Measurements from ENCODE around the gene PRRT3.
"Not testable (repeated sequence)": the region's sequence is repeated elsewhere in the genome, so short reads cannot be mapped to it uniquely, and the experiment has no call there.

Gene PRRT3

DNA sequence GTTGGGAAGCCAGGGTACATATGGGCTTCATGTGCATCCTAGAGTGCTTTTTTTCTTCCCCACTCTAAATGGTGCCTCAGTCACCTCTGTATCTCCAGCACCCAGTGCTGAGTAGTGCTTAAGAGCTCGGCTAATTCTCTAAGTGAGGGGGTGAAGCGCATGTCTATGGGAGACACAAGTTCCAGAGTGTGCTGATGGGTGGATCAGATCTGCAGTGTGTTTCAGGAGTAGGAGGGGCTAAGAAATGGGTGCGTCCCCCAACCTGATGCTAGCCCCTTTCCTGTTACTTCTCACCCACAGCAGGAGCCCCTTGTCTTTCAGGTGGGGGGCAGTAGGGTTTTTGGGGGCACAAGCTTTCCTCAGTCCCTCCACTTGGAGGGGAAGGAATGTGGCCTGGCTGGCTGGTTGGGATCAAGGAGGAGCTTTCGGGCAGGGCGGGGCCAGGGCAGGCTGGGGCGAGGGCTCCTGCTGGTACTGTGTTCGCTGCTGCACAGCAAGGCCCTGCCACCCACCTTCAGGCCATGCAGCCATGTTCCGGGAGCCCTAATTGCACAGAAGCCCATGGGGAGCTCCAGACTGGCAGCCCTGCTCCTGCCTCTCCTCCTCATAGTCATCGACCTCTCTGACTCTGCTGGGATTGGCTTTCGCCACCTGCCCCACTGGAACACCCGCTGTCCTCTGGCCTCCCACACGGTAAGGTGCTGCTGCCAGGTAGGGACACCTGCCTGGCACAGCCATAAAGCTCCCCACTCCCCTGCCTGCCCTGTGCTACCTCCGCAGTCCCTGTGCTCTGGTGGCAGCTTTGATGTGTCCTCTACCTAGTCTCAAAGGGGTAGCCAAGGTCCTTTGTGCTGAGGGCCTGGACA lies 49.6 kb downstream of the PRRT3 start, which contains the start of gene IL17RE:
TSS of gene IL17RE (plus strand) at position 477 of the 866 bp plus-strand sequence. CDS start at position 562, 85 bp downstream.
- no peaks in the 10 kb centered on the region for H3F3A ChIP-seq (ENCODE audit: insufficient read depth, low read length)
- no peaks in the 10 kb centered on the region for H3K9me3 ChIP-seq (ENCODE audit: low read length)
- no peak within 1 kb of the TSS for H3K27ac ChIP-seq (ENCODE audit: low read depth, low read length, poor library complexity, severe bottlenecking)
- H2AFZ ChIP-seq (ENCODE audit: low read length) = no peak within 1 kb of the TSS
- no peak within 1 kb of the TSS for H3K4me3 ChIP-seq (ENCODE audit: low read depth, low read length, poor library complexity, severe bottlenecking)
- H3K9ac ChIP-seq (ENCODE audit: low read length) = no peak within 1 kb of the TSS
- H3K4me2 ChIP-seq (ENCODE audit: low read length) = no peak within 1 kb of the TSS
- H3K4me1 ChIP-seq (ENCODE audit: insufficient read depth, low read length, severe bottlenecking) = no peaks in the 10 kb centered on the region
- H3K36me3 ChIP-seq (ENCODE audit: insufficient read depth, low read length) = peaks cover under 1% of the 10 kb centered on the region; the same call in 1 of the 2 replicates
- H3K9me2 ChIP-seq (ENCODE audit: low read depth, low read length) = no peaks in the 10 kb centered on the region
- TF ChIP-seq, protein P1, sequence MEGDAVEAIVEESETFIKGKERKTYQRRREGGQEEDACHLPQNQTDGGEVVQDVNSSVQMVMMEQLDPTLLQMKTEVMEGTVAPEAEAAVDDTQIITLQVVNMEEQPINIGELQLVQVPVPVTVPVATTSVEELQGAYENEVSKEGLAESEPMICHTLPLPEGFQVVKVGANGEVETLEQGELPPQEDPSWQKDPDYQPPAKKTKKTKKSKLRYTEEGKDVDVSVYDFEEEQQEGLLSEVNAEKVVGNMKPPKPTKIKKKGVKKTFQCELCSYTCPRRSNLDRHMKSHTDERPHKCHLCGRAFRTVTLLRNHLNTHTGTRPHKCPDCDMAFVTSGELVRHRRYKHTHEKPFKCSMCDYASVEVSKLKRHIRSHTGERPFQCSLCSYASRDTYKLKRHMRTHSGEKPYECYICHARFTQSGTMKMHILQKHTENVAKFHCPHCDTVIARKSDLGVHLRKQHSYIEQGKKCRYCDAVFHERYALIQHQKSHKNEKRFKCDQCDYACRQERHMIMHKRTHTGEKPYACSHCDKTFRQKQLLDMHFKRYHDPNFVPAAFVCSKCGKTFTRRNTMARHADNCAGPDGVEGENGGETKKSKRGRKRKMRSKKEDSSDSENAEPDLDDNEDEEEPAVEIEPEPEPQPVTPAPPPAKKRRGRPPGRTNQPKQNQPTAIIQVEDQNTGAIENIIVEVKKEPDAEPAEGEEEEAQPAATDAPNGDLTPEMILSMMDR (IDR thresholded peaks at IDR 0.05; ENCODE audit: low read length) = no peak
- TF ChIP-seq EZH2 (IDR thresholded peaks at IDR 0.05; ENCODE audit: borderline replicate concordance, low read length) = no peak
- no peaks in the 10 kb centered on the region for H3K79me2 ChIP-seq (ENCODE audit: insufficient read depth, low read length)
- no peaks in the 10 kb centered on the region for H4K20me1 ChIP-seq (ENCODE audit: insufficient read depth, low read length)
- 0 out of 2 replicates have a peak, but pooled peaks cover 4% of the 10 kb centered on the region for H3K27me3 ChIP-seq (ENCODE audit: insufficient read depth, low read length)

DNA sequence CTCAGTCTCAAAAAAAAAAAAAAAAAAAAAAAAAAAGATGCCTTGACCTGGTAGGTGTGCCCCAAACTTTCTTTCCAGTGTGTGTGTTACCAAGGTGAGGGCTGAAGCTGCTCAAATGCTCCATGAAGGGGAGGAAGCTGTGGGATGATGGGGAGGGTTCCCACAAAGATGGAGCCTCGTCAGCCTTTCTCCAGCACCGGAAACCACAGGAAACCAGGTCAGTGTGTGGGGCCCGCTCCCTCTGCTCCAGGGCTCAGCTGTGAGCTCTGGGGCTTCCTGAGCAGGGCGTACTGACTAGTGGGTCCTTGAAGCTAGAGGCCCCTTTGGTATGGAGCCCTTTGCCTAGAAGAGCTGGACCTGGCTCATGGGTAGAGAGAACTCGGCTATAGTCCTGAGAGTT lies 50.2 kb downstream of the PRRT3 start:
- no peaks in the 10 kb centered on the region for H4K20me1 ChIP-seq (ENCODE audit: insufficient read depth, low read length)
- no peaks in the 10 kb centered on the region for H3F3A ChIP-seq (ENCODE audit: insufficient read depth, low read length)
- TF ChIP-seq EZH2 (IDR thresholded peaks at IDR 0.05; ENCODE audit: borderline replicate concordance, low read length) = no peak
- TF ChIP-seq, protein P1 (IDR thresholded peaks at IDR 0.05; ENCODE audit: low read length) = no peak
- H3K4me3 ChIP-seq (ENCODE audit: low read depth, low read length, poor library complexity, severe bottlenecking) = no peak overlapping the region
- no peak overlapping the region for H3K27ac ChIP-seq (ENCODE audit: low read depth, low read length, poor library complexity, severe bottlenecking)
- no peak overlapping the region for H2AFZ ChIP-seq (ENCODE audit: low read length)
- H3K9me3 ChIP-seq (ENCODE audit: low read length) = no peaks in the 10 kb centered on the region
- no peak overlapping the region for H3K4me2 ChIP-seq (ENCODE audit: low read length)
- peaks cover 4% of the 10 kb centered on the region; the same call in 1 of the 2 replicates for H3K36me3 ChIP-seq (ENCODE audit: insufficient read depth, low read length)
- no peaks in the 10 kb centered on the region for H3K9me2 ChIP-seq (ENCODE audit: low read depth, low read length)
- H3K79me2 ChIP-seq (ENCODE audit: insufficient read depth, low read length) = no peaks in the 10 kb centered on the region
- H3K27me3 ChIP-seq (ENCODE audit: insufficient read depth, low read length) = 0 out of 2 replicates have a peak, but pooled peaks cover 4% of the 10 kb centered on the region
- H3K4me1 ChIP-seq (ENCODE audit: insufficient read depth, low read length, severe bottlenecking) = no peaks in the 10 kb centered on the region
- no peak overlapping the region for H3K9ac ChIP-seq (ENCODE audit: low read length)

DNA sequence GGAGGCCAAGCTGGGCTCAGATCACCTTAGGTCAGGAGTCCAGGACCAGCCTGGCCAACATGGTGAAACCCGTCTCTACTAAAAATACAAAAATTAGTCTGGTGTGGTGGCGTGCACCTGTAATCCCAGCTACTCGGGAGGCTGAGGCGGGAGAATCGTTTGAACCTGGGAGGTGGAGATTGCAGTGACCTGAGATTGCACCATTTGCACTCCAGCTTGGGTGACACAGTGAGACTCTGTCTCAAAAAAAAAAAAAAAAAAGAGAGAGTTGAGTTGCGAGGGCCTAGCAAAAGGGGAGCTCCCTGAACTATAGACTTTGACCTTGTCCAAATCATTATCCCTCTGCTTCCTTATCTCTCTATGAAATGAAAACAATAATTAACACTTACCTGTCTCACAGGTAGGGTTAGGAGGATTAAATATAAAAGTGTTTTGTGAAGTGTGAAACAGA lies 51.2 kb downstream of the PRRT3 start:
- H3K79me2 ChIP-seq (ENCODE audit: insufficient read depth, low read length); H3K4me1 ChIP-seq (ENCODE audit: insufficient read depth, low read length, severe bottlenecking); H3K4me3 ChIP-seq (ENCODE audit: low read depth, low read length, poor library complexity, severe bottlenecking); H3F3A ChIP-seq (ENCODE audit: insufficient read depth, low read length); H3K36me3 ChIP-seq (ENCODE audit: insufficient read depth, low read length); H3K4me2 ChIP-seq (ENCODE audit: low read length); H3K9ac ChIP-seq (ENCODE audit: low read length); H3K27me3 ChIP-seq (ENCODE audit: insufficient read depth, low read length); H3K27ac ChIP-seq (ENCODE audit: low read depth, low read length, poor library complexity, severe bottlenecking); H3K9me3 ChIP-seq (ENCODE audit: low read length); H3K9me2 ChIP-seq (ENCODE audit: low read depth, low read length); H4K20me1 ChIP-seq (ENCODE audit: insufficient read depth, low read length); H2AFZ ChIP-seq (ENCODE audit: low read length): not testable (repeated sequence)

Measured in OCI-LY1 (cell line).